A549 (cell line): ENCODE measurements around the gene DSCAML1.

ENCODE experiments used
- CEBPB ChIP-seq, 2 experiments: fragments of >200 bp in 1 of 2; sonication (Bioruptor Twin) in 1 of 2; formaldehyde crosslinking in 1 of 2; IDR thresholded peaks; 2 replicates each; pipeline ENCODE4 v1.6.1; 2012 to 2016
- CTCF ChIP-seq: fragments of >200 bp; sonication (Bioruptor Twin); formaldehyde crosslinking; IDR thresholded peaks from 3 replicates; pipeline ENCODE4 v1.5.1; 2016
- HMGXB4 ChIP-seq: fragments of 250-450 bp; sonication (Bioruptor Pico); IDR thresholded peaks from 2 replicates; pipeline ENCODE4 v1.5.0; 2021; ENCODE audit warnings: mild to moderate bottlenecking, moderate library complexity, borderline replicate concordance
- MAX ChIP-seq: IDR thresholded peaks from 2 replicates; pipeline ENCODE4 v1.6.1; 2012
- NR3C1 ChIP-seq: fragments of >200 bp; sonication (Bioruptor Twin); formaldehyde crosslinking; IDR thresholded peaks from 3 replicates; pipeline ENCODE4 v1.6.1; 2017
- POLR2A ChIP-seq: IDR thresholded peaks from 2 replicates; pipeline ENCODE4 v1.6.1; 2012; ENCODE audit warnings: mild to moderate bottlenecking, low read length
- RAD21 ChIP-seq, 2 experiments: fragments of >200 bp in 1 of 2; sonication (Bioruptor Twin) in 1 of 2; formaldehyde crosslinking in 1 of 2; IDR thresholded peaks in 1 of 2; conservative IDR thresholded peaks in 1 of 2; 2 replicates in 1 of 2; 3 replicates in 1 of 2; pipeline ENCODE4 v1.6.1; 2012 to 2018; ENCODE audit warnings: inconsistent platforms in 1 of 2
- RCOR1 ChIP-seq: fragments of 150-350 bp; IDR thresholded peaks from 2 replicates; pipeline ENCODE4 v1.6.1; 2014; ENCODE audit warnings: antibody characterized with exemption, low read length, low read depth
- SMC3 ChIP-seq: fragments of >200 bp; sonication (Bioruptor Twin); formaldehyde crosslinking; IDR thresholded peaks from 3 replicates; pipeline ENCODE4 v1.6.1; 2018; ENCODE audit warnings: inconsistent platforms

- no peak for TF ChIP-seq RCOR1
- no peak for TF ChIP-seq HMGXB4 (CRISPR knock-in tag)
- TF ChIP-seq CEBPB (IDR thresholded peaks at IDR 0.05): no peak
- no peak for TF ChIP-seq POLR2A
- no peak for TF ChIP-seq MAX
- TF ChIP-seq CTCF: no peak
- no peak for TF ChIP-seq NR3C1
- no peak for TF ChIP-seq RAD21 (conservative IDR thresholded peaks at IDR 0.05 in 1 of 2, IDR thresholded peaks at IDR 0.05 in 1 of 2)
- TF ChIP-seq SMC3: no peak
Observed at GRCh38 chr11:117573326-117573725, 223.7 kb downstream of the DSCAML1 start.
